SIG-M5 treated with dmso at 0.1 percent for 504 hours (cell line): Measurements from ENCODE around the gene UMODL1.
"Not testable (repeated sequence)": the region's sequence is repeated elsewhere in the genome, so short reads cannot be mapped to it uniquely, and the experiment has no call there.

Experiments
- DNase-seq: peaks from one replicate; lab custom pipeline; 2025; ENCODE audit not compliant: unreplicated experiment; lab: John Stamatoyannopoulos, UW

Gene UMODL1

GRCh38 chr21:42159560-42160110 lies 88.5 kb downstream of the UMODL1 start:
- no peak for DNase-seq

GRCh38 chr21:42160111-42160721 lies 89.1 kb downstream of the UMODL1 start:
- no peak for DNase-seq

GRCh38 chr21:42160765-42161164 lies 89.6 kb downstream of the UMODL1 start:
- DNase-seq: no peak

- no peak for DNase-seq
Observed at GRCh38 chr21:42161401-42161955, 90.4 kb downstream of the UMODL1 start.

- no peak for DNase-seq
Observed at GRCh38 chr21:42161956-42162681, 91.0 kb downstream of the UMODL1 start.

GRCh38 chr21:42162831-42163510 lies 91.9 kb downstream of the UMODL1 start:
- DNase-seq: no peak

GRCh38 chr21:42163511-42163863 lies 92.4 kb downstream of the UMODL1 start:
- no peak for DNase-seq

GRCh38 chr21:42164064-42164789 lies 93.1 kb downstream of the UMODL1 start:
- peak; percentile 26 for DNase-seq

- no peak for DNase-seq
Observed at GRCh38 chr21:42164818-42165217, 93.7 kb downstream of the UMODL1 start.

GRCh38 chr21:42165901-42166300 lies 94.8 kb downstream of the UMODL1 start:
- DNase-seq: no peak

- DNase-seq: no peak
Observed at GRCh38 chr21:42169758-42170157, 98.6 kb downstream of the UMODL1 start.

- DNase-seq: no peak
Observed at GRCh38 chr21:42171091-42172053, 100.3 kb downstream of the UMODL1 start.

GRCh38 chr21:42172596-42173483 lies 101.7 kb downstream of the UMODL1 start:
- DNase-seq: no peak

GRCh38 chr21:42174173-42174572 lies 103.1 kb downstream of the UMODL1 start:
- no peak for DNase-seq

- DNase-seq: no peak
Observed at GRCh38 chr21:42175110-42175710, 104.1 kb downstream of the UMODL1 start.

GRCh38 chr21:42176859-42177258 lies 105.7 kb downstream of the UMODL1 start:
- no peak for DNase-seq

- DNase-seq: no peak
Observed at GRCh38 chr21:42179316-42179715, 108.2 kb downstream of the UMODL1 start.

- DNase-seq: not testable (repeated sequence)
Observed at GRCh38 chr21:42180001-42180400, 108.9 kb downstream of the UMODL1 start.
